H1 (cell line): ENCODE measurements around the gene KIAA1328.

Experiments
- ASH2L ChIP-seq: fragments of 200-600, 300-600 bp; sonication (generic); IDR thresholded peaks from one replicate; pipeline ENCODE4 v1.7.1; 2017; ENCODE audit warnings: low read length
- CEBPB ChIP-seq: IDR thresholded peaks from 2 replicates; pipeline ENCODE4 v1.6.1; 2012; ENCODE audit warnings: low read depth, low read length
- SUZ12 ChIP-seq: fragments of 200-600 bp; sonication (generic); IDR thresholded peaks from 2 replicates; pipeline ENCODE4 v1.6.1; 2012; ENCODE audit warnings: mild to moderate bottlenecking, inconsistent platforms, low read length, moderate library complexity, mixed read lengths

- TF ChIP-seq SUZ12 (no peak), CEBPB (no peak), ASH2L (no peak)
Observed at GRCh38 chr18:36782710-36783109, 46.2 kb upstream of the KIAA1328 start.
